Thoracic aorta (tissue), 2 donors: ENCODE results near the gene BCL11B. TPM values are rescaled to one million over a fixed set of nuclear protein-coding genes. Genes with fewer than 3 reads are reported as not detected.

Experiments used
- ATAC-seq: fragments of 150-250 bp; one replicate; pipeline ENCODE4 v1.8.0; 2017; ENCODE audit warnings: low read depth; ENCODE audit not compliant: insufficient number of reproducible peaks, low FRiP score
- DNase-seq: peaks from one replicate; pipeline ENCODE4 v3.0.0-alpha.2; 2020; ENCODE audit warnings: low spot score
- H3K27ac ChIP-seq, 2 donors: fragments of 200-600 bp; sonication (generic); 1 replicate in 1 of 2; 2 replicates in 1 of 2; pipeline ENCODE4 v1.5.1; 2016; ENCODE audit warnings: mild to moderate bottlenecking in 2 of 2, moderate library complexity in 2 of 2
- H3K27me3 ChIP-seq: fragments of 200-600 bp; sonication (generic); replicated peaks from 2 replicates; pipeline ENCODE4 v1.6.0; 2016; ENCODE audit warnings: mild to moderate bottlenecking; ENCODE audit not compliant: insufficient read depth
- H3K36me3 ChIP-seq: fragments of 200-600 bp; sonication (generic); one replicate; pipeline ENCODE4 v1.5.1; 2016
- H3K4me1 ChIP-seq, 2 donors: fragments of 200-600 bp; sonication (generic); 1 replicate in 1 of 2; 2 replicates in 1 of 2; pipeline versions ENCODE4 v1.5.1 to v1.6.0; 2016; ENCODE audit warnings: low read depth in 2 of 2, mild to moderate bottlenecking in 1 of 2; ENCODE audit not compliant: control insufficient read depth in 1 of 2
- H3K4me3 ChIP-seq: fragments of 200-600 bp; sonication (generic); 2 replicates; pipeline ENCODE4 v1.5.1; 2016; ENCODE audit warnings: mild to moderate bottlenecking
- H3K9me3 ChIP-seq: fragments of 200-600 bp; sonication (generic); 2 replicates; pipeline ENCODE4 v1.5.1; 2016
- total RNA-seq, 2 donors: library from RNA; depleted of rRNA; stranded (reverse); fragments of >200 nt; gene quantifications; one replicate each; pipeline versions ENCODE4 v1.1.0 to v1.2.3, GENCODE V29; 2016
- TF ChIP-seq, protein P1 (sequence below): fragments of 200-600 bp; sonication (generic); IDR thresholded peaks from one replicate; pipeline ENCODE4 v1.5.1; 2019; ENCODE audit warnings: antibody characterized with exemption

BCL11B gene
- total RNA-seq, 2 donors from 2014 or later: 0.92 to 6.2 TPM

- no peaks in the 10 kb centered on the region for H3K27me3 ChIP-seq
- TF ChIP-seq, protein P1, sequence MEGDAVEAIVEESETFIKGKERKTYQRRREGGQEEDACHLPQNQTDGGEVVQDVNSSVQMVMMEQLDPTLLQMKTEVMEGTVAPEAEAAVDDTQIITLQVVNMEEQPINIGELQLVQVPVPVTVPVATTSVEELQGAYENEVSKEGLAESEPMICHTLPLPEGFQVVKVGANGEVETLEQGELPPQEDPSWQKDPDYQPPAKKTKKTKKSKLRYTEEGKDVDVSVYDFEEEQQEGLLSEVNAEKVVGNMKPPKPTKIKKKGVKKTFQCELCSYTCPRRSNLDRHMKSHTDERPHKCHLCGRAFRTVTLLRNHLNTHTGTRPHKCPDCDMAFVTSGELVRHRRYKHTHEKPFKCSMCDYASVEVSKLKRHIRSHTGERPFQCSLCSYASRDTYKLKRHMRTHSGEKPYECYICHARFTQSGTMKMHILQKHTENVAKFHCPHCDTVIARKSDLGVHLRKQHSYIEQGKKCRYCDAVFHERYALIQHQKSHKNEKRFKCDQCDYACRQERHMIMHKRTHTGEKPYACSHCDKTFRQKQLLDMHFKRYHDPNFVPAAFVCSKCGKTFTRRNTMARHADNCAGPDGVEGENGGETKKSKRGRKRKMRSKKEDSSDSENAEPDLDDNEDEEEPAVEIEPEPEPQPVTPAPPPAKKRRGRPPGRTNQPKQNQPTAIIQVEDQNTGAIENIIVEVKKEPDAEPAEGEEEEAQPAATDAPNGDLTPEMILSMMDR: no peak
- no peak for DNase-seq
- H3K36me3 ChIP-seq: no peaks in the 10 kb centered on the region
- H3K4me3 ChIP-seq: no peak overlapping the region
- no peaks in the 10 kb centered on the region for H3K4me1 ChIP-seq
- no peak overlapping the region for H3K27ac ChIP-seq
- ATAC-seq: no peak
- H3K9me3 ChIP-seq: no peaks in the 10 kb centered on the region
Observed at GRCh38 chr14:99314623-99315022, 42.6 kb upstream of the BCL11B start.

DNA sequence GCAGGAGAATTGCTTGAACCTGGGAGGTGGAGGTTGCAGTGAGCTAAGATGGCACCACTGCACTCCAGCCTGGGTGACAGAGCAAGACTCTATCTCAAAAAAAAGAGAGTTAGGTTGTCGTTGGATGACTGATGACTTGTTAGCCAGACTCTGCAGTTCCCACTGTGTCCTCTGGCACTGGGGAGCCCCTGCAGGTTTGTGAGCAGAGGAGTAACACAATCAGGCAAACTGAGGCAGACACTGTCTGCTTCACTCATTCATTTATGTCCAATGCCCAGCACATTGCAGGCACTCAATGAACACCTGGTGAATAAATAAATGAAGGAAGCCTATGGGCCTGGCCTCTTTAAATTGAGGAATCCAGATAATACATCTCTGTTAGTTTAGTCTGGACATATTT is 41.2 kb upstream of the BCL11B start:
- no peaks in the 10 kb centered on the region for H3K36me3 ChIP-seq
- TF ChIP-seq, protein P1: no peak
- DNase-seq (no peak), ATAC-seq (no peak)
- no peaks in the 10 kb centered on the region for H3K27me3 ChIP-seq
- no peaks in the 10 kb centered on the region for H3K4me1 ChIP-seq
- no peak overlapping the region for H3K4me3 ChIP-seq
- H3K9me3 ChIP-seq: no peaks in the 10 kb centered on the region
- H3K27ac ChIP-seq: no peak overlapping the region

- TF ChIP-seq, protein P1: no peak
- ATAC-seq (no peak), DNase-seq (no peak)
Observed at GRCh38 chr14:99312106-99312505, 40.1 kb upstream of the BCL11B start.

DNA sequence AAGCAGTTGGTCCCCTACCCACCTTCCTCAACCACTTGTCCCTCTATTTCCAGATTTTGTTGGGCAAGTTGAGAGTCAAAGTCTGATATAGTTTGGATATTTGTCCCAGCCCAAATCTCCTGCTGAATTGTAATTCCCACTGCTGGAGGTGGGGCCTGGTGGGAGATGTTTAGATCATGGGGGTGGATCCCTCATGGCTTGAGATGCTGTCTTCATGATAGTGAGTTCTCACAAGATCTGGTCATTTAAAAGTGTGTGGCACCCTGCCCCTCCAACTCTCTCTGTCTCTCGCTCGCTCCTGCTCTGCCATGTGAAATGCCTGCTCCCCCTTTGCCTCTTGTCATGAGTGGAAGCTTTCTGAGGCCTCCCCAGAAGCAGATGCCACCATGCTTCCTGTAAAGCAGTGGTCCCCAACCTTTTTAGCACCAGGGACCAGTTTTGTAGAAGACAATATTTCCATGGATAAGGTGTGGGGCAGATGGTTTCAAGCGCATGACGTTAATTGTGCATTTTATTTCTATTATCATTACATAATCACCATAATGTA is 37.3 kb upstream of the BCL11B start:
- Histone ChIP-seq H3K36me3 (no peaks in the 10 kb centered on the region), H3K4me1 (no peaks in the 10 kb centered on the region), H3K4me3 (no peak overlapping the region), H3K27me3 (no peaks in the 10 kb centered on the region), H3K9me3 (no peaks in the 10 kb centered on the region), H3K27ac (no peak overlapping the region)
- no peak for DNase-seq
- ATAC-seq: no peak
- TF ChIP-seq, protein P1: no peak

More at GRCh38 chr14:99312106-99312505, 40.1 kb upstream of the BCL11B start:
- no peak overlapping the region for H3K27ac ChIP-seq
- H3K4me3 ChIP-seq: no peak overlapping the region
- no peaks in the 10 kb centered on the region for H3K4me1 ChIP-seq
- no peaks in the 10 kb centered on the region for H3K27me3 ChIP-seq
- no peaks in the 10 kb centered on the region for H3K9me3 ChIP-seq
- H3K36me3 ChIP-seq: no peaks in the 10 kb centered on the region

DNA sequence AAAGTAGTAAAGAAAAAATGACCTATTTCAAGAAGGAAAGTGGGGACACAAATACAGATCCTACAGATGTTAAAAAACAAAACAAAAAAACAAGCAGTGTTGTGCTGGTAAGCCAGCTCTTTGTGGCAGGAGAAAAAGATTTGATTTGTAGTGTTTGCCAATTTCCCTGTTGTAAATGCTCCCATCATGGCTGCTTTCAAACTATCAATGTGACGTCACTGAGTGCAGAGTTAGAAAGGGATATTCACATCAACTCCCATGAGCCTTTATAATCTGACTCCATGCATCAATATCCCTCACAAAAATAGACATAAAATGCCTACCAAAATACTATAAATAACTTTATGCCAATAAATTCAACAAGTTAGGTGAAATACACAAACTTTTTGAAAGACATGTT is 32.2 kb upstream of the BCL11B start:
- Histone ChIP-seq H3K4me3 (no peak overlapping the region), H3K27ac (no peak overlapping the region), H3K4me1 (no peaks in the 10 kb centered on the region), H3K36me3 (no peaks in the 10 kb centered on the region), H3K9me3 (peaks cover 6% of the 10 kb centered on the region), H3K27me3 (no peaks in the 10 kb centered on the region)
- DNase-seq (no peak), ATAC-seq (no peak)
- TF ChIP-seq, protein P1: no peak
